Measurements from ENCODE around the gene GABPB2. TPM values are rescaled to one million over a fixed set of nuclear protein-coding genes. Genes with fewer than 3 reads are reported as not detected.

The GABPB2 gene
- total and polyA plus RNA-seq, 2 of the 13 experiments (the other 11 are each of a cell fraction or from before 2014, with no cell fraction given): 0.09 TPM; not detected in 1

- TF ChIP-seq HNRNPL (IDR thresholded peaks at IDR 0.05; ENCODE audit: low read depth, low read length): no peak
- no peak for TF ChIP-seq CENPT (CRISPR knock-in tag; IDR thresholded peaks at IDR 0.05; ENCODE audit: low read depth)
- TF ChIP-seq, protein P1, sequence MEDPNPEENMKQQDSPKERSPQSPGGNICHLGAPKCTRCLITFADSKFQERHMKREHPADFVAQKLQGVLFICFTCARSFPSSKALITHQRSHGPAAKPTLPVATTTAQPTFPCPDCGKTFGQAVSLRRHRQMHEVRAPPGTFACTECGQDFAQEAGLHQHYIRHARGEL (CRISPR knock-in tag; IDR thresholded peaks at IDR 0.05): no peak
- TF ChIP-seq HNF4G (IDR thresholded peaks at IDR 0.05; ENCODE audit: borderline replicate concordance, low read depth, low read length): no peak
- no peak for TF ChIP-seq HNF4G (CRISPR knock-in tag; IDR thresholded peaks at IDR 0.05; ENCODE audit: borderline replicate concordance, low read depth)
- TF ChIP-seq ZNF143 (CRISPR knock-in tag; IDR thresholded peaks at IDR 0.05): no peak
- TF ChIP-seq, protein P2, sequence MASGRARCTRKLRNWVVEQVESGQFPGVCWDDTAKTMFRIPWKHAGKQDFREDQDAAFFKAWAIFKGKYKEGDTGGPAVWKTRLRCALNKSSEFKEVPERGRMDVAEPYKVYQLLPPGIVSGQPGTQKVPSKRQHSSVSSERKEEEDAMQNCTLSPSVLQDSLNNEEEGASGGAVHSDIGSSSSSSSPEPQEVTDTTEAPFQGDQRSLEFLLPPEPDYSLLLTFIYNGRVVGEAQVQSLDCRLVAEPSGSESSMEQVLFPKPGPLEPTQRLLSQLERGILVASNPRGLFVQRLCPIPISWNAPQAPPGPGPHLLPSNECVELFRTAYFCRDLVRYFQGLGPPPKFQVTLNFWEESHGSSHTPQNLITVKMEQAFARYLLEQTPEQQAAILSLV (CRISPR knock-in tag; IDR thresholded peaks at IDR 0.05; ENCODE audit: borderline replicate concordance): no peak
- TF ChIP-seq, protein P3, sequence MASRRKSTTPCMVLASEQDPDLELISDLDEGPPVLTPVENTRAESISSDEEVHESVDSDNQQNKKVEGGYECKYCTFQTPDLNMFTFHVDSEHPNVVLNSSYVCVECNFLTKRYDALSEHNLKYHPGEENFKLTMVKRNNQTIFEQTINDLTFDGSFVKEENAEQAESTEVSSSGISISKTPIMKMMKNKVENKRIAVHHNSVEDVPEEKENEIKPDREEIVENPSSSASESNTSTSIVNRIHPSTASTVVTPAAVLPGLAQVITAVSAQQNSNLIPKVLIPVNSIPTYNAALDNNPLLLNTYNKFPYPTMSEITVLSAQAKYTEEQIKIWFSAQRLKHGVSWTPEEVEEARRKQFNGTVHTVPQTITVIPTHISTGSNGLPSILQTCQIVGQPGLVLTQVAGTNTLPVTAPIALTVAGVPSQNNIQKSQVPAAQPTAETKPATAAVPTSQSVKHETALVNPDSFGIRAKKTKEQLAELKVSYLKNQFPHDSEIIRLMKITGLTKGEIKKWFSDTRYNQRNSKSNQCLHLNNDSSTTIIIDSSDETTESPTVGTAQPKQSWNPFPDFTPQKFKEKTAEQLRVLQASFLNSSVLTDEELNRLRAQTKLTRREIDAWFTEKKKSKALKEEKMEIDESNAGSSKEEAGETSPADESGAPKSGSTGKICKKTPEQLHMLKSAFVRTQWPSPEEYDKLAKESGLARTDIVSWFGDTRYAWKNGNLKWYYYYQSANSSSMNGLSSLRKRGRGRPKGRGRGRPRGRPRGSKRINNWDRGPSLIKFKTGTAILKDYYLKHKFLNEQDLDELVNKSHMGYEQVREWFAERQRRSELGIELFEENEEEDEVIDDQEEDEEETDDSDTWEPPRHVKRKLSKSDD (CRISPR knock-in tag; IDR thresholded peaks at IDR 0.05; ENCODE audit: low read depth): no peak
- TF ChIP-seq, protein P4, sequence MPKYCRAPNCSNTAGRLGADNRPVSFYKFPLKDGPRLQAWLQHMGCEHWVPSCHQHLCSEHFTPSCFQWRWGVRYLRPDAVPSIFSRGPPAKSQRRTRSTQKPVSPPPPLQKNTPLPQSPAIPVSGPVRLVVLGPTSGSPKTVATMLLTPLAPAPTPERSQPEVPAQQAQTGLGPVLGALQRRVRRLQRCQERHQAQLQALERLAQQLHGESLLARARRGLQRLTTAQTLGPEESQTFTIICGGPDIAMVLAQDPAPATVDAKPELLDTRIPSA (CRISPR knock-in tag; IDR thresholded peaks at IDR 0.05; ENCODE audit: borderline replicate concordance): no peak
- no peak for TF ChIP-seq ZNF557 (CRISPR knock-in tag; IDR thresholded peaks at IDR 0.05)
- TF ChIP-seq MXI1 (IDR thresholded peaks at IDR 0.05; ENCODE audit: borderline replicate concordance, low read depth, low read length): no peak
- TF ChIP-seq CHD4 (IDR thresholded peaks at IDR 0.05; ENCODE audit: borderline replicate concordance, low read length): no peak
- no peak for TF ChIP-seq MIXL1 (CRISPR knock-in tag; IDR thresholded peaks at IDR 0.05)
- no peak for TF ChIP-seq DZIP1 (CRISPR knock-in tag; IDR thresholded peaks at IDR 0.05)
- no peak for TF ChIP-seq AGO1 (IDR thresholded peaks at IDR 0.05; ENCODE audit: low read depth, low read length, poor library complexity, severe bottlenecking)
- no peak for TF ChIP-seq KMT2A (CRISPR knock-in tag; IDR thresholded peaks at IDR 0.05)
- no peak for TF ChIP-seq FOXK2 (IDR thresholded peaks at IDR 0.05)
- no peak for TF ChIP-seq KAT8 (CRISPR knock-in tag; IDR thresholded peaks at IDR 0.05)
- TF ChIP-seq ZFP62 (CRISPR knock-in tag; IDR thresholded peaks at IDR 0.05): no peak
- TF ChIP-seq PRDM4 (CRISPR knock-in tag; IDR thresholded peaks at IDR 0.05; ENCODE audit: borderline replicate concordance): no peak
- TF ChIP-seq ZSCAN20 (CRISPR knock-in tag; IDR thresholded peaks at IDR 0.05; ENCODE audit: borderline replicate concordance): no peak
- TF ChIP-seq HOXA3 (CRISPR knock-in tag; IDR thresholded peaks at IDR 0.05): no peak; the same call in 1 of the 2 replicates
These were observed 37.8 kb downstream of the GABPB2 start (continued) for GRCh38 chr1:151108331-151108730.
